Spleen (tissue), 11 donors: ENCODE measurements around the gene PDPR. TPM values are rescaled to one million over a fixed set of nuclear protein-coding genes. Genes with fewer than 3 reads are reported as not detected.
"Not testable (repeated sequence)": the region's sequence is repeated elsewhere in the genome, so short reads cannot be mapped to it uniquely, and the experiment has no call there.

Experiments
- DNase-seq: peaks from one replicate; pipeline ENCODE4 v3.0.0-alpha.2; 2020
- H3K27ac ChIP-seq, 8 donors: fragments of 200-600 bp; sonication (generic) in 7 of 8; 1 replicate in 4 of 8; 2 replicates in 4 of 8; pipeline versions ENCODE4 v1.5.0 to v1.8.0; 2016 to 2021; ENCODE audit warnings: inconsistent platforms in 4 of 8, mild to moderate bottlenecking in 4 of 8, moderate library complexity in 1 of 8
- H3K27me3 ChIP-seq, 7 donors: fragments of 200-600 bp; sonication (generic) in 6 of 7; replicated peaks in 1 of 7; 1 replicate in 4 of 7; 2 replicates in 3 of 7; pipeline versions ENCODE4 v1.5.0 to v1.8.0; 2016 to 2021; ENCODE audit warnings: inconsistent platforms in 3 of 7, mild to moderate bottlenecking in 1 of 7
- H3K36me3 ChIP-seq, 6 donors: fragments of 200-600 bp; sonication (generic) in 5 of 6; 1 replicate in 4 of 6; 2 replicates in 2 of 6; pipeline versions ENCODE4 v1.5.0 to v1.8.0; 2016 to 2021; ENCODE audit warnings: inconsistent platforms in 2 of 6
- H3K4me1 ChIP-seq, 6 donors: fragments of 200-600 bp; sonication (generic) in 5 of 6; 1 replicate in 3 of 6; 2 replicates in 3 of 6; pipeline versions ENCODE4 v1.5.0 to v1.8.0; 2016 to 2021; ENCODE audit warnings: inconsistent platforms in 3 of 6
- H3K4me3 ChIP-seq, 8 donors: fragments of 200-600 bp; sonication (generic) in 7 of 8; 1 replicate in 4 of 8; 2 replicates in 4 of 8; pipeline versions ENCODE4 v1.5.0 to v1.8.0; 2016 to 2021; ENCODE audit warnings: inconsistent platforms in 4 of 8, mild to moderate bottlenecking in 4 of 8, moderate library complexity in 2 of 8
- H3K9me3 ChIP-seq, 8 donors: fragments of 200-600 bp; sonication (generic) in 7 of 8; 1 replicate in 4 of 8; 2 replicates in 4 of 8; pipeline versions ENCODE4 v1.5.0 to v1.8.0; 2016 to 2021; ENCODE audit warnings: inconsistent platforms in 4 of 8
- POLR2AphosphoS5 ChIP-seq, 3 donors: sonication (generic); formaldehyde crosslinking; IDR thresholded peaks; one replicate each; pipeline ENCODE4 v1.5.1; 2017; ENCODE audit warnings: antibody characterized with exemption in 3 of 3
- WGBS, 5 donors: extraction: QIAGEN DNeasy Blood & Tissue Kit in 3 of 5; methylation state at CpG; one replicate each; pipeline versions ENCODE4 v1.1.5 to v1.1.7; 2013 to 2018; 5-methylcytosine and 5-hydroxymethylcytosine counted together
- intact Hi-C: fragments of 100-400 bp; cut with DNase I; formaldehyde crosslinking; loops from one replicate; pipeline ENCODE4 v1.15.0; 2023; ENCODE audit warnings: low total_unique reads
- polyA plus RNA-seq, 3 donors: library from polyadenylated mRNA; stranded (reverse); fragments of 200-250 nt; gene quantifications; one replicate each; pipeline ENCODE4 v1.2.1, GENCODE V29; 2013
- total RNA-seq, 7 donors: library from RNA; depleted of rRNA in 3 of 7; stranded (reverse); fragments of >200 nt in 3 of 7; fragmentation: NEBNext Ultra II Directional in 4 of 7; extraction: Animal tissue kit (Norgen Biotek cat#: 25700) in 4 of 7; gene quantifications; one replicate each; pipeline versions ENCODE4 v1.1.0 to v1.2.1, GENCODE V29; 2016 to 2021
- donor health status: healthy with polysubstance abuse.
- donor health status: DM: no; HTN: no; CAD: no; lungs with moderate emphysema.
- donor health status: DM: no; HTN: no; CAD: no.
- donor health status: Bipolar disorder and iron deficiency.
- donor health status: healthy.
- donor health status: DM: no; HTN: no; CAD: no.
- donor health status: DM: yes; HTN: yes; CAD: no.

The PDPR gene
- total and polyA plus RNA-seq, 10 donors, result 4.6 to 48.4 (median 28.9) TPM

DNA sequence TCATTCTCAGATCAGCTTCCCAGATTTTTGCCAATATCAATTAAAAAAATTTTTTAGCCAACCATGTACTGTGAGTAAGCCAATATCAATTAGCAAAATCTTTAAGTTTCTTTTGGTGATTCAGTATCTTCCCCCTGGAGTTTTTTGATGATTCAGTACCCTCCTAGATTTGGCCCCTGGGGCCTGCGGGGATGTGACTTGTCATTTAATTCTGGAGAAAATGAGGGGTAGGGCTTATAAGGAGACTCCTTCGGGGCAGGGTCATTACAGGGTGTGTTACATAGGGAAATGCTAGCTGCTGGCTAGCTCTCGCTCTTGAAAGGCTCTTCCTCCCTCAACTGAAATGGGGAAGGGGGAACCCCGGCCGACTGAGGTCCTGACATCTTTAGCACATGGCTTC, 76.4 kb downstream of the PDPR start:
- H3K27ac ChIP-seq, H3K4me1 ChIP-seq, H3K4me3 ChIP-seq, H3K36me3 ChIP-seq, DNase-seq, H3K9me3 ChIP-seq, H3K27me3 ChIP-seq, intact Hi-C loops: not testable (repeated sequence)
- whole genome bisulfite sequencing, 5 donors, result no CpG with 5 or more reads among the region's 5 CpGs

DNA sequence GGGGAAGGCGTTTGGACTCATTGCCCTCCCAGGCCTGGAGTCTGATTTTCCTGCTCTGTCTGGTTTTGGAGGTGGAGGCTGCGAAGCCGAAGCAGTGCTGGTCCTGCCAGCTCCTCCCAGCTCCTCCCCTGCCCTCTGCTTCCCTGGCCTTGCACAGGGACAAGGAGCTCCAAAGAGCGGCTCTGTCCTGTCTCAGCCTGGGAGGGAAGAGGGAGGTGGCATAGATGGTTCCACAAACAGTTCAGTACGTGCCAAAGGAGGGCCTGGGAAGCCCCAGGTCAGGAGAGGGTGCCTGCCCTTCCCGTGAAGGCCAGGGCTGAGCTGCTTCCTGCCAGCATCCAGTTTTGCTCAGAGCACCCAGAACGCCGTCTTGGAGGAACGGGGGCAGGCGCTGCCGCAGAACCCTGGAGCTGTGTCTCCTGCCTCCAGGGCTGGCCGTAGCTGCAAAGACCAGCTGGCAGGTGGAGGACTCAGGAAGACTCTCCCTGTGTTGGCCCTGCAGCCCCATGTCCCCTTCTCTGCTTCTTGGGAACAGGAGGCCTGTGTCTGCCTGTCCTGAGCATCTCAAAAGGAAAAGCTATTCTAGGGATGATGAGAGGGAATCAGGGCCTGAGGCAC, 82.7 kb downstream of the PDPR start:
- H3K4me3 ChIP-seq, H3K9me3 ChIP-seq, DNase-seq, H3K27me3 ChIP-seq, intact Hi-C loops, H3K36me3 ChIP-seq, H3K27ac ChIP-seq: not testable (repeated sequence)
- H3K4me1 ChIP-seq, result peaks cover 0 to 25% (median 6%) of the 10 kb centered on the region in 6 donors
- WGBS, 5 donors, result 20 to 85% (median 71%) methylated on average over 1 to 8 of the region's 12 CpGs; no CpG with 5 or more reads in 1 of the 5 donors

DNA sequence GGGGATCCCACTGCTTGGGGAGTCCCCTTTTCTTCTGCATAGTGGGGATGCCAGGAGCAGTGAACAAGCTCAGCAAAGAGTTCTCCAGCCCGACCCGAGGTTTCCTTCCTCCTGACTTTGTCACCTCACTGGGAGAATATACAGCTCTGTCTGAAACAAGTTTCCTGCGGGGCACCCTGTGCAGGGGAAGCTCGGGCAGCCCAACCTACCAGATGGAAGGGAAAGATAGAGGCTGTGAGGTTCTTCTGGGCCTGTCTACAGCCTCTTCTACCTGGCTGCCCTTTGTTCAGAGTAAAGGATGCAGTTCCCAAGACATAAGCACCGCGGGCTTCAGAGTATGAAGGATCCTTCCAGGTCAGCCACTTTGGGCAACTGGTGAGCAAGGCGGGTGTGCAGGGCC, 83.5 kb downstream of the PDPR start:
- H3K9me3 ChIP-seq, H3K4me3 ChIP-seq, H3K27me3 ChIP-seq, H3K36me3 ChIP-seq, intact Hi-C loops: not testable (repeated sequence)
- Histone ChIP-seq H3K4me1 (peaks cover 0 to 25% (median 6%) of the 10 kb centered on the region in 6 donors), H3K27ac (peak overlapping the region in 2 of 8 donors; percentile 25 to 41)
- peak; percentile 41 for DNase-seq
- 18 to 32% (median 27%) methylated on average over 3 to 7 of the region's 7 CpGs for WGBS, 5 donors
- peak in 1 of 3 donors; percentile 38 for TF ChIP-seq POLR2AphosphoS5 (IDR thresholded peaks at IDR 0.05)

DNA sequence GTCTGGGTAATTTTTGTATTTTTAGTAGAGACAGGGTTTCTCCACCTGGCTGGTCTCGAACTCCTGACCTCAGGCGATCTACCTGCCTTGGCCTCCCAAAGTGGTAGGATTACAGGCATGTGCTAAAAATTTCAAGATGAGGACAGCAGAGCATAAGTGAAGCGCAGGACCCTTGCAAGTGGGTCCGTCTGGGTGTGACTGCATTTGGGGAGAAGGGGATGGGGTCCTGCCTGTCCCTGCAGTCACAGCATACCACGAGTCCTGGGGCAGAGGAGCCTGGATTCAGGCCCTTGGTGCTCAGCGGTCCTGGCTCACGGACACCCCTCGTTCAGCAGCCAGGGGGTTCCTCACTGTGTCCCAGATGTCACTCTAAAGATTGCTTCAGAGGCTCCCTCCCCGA, 84.1 kb downstream of the PDPR start:
- Histone ChIP-seq H3K4me1 (peaks cover 0 to 25% (median 6%) of the 10 kb centered on the region in 6 donors), H3K27ac (peak overlapping the region in 4 of 8 donors; percentile 11 to 41 (median 36))
- H3K9me3 ChIP-seq, H3K4me3 ChIP-seq, intact Hi-C loops, H3K36me3 ChIP-seq, H3K27me3 ChIP-seq: not testable (repeated sequence)
- WGBS, 5 donors, result 75 to 100% (median 84%) methylated on average over 3 to 9 of the region's 9 CpGs
- DNase-seq, result peak; percentile 53

DNA sequence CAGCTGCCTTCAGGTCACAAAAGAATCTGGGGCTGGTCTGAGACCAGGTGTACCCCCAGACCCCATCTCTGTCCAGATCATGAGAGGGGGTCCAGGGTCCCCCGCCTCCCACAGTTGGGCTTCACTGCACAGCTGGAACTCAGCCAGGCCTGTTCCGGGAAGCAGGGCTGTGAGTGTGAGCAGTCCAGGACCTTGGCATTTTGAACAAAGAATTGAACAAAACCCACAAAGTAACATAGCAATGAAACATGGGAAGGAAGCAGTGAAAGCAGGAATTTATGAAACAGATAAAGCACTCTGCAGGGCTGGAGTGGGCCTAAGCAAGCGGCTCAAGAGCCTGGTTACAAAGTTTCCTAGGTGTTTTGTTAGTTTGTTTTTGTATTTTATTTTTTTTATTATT, 84.5 kb downstream of the PDPR start:
- H3K4me1 ChIP-seq, result peaks cover 0 to 25% (median 6%) of the 10 kb centered on the region in 6 donors
- intact Hi-C loops, H3K4me3 ChIP-seq, H3K27me3 ChIP-seq, H3K36me3 ChIP-seq, H3K9me3 ChIP-seq: not testable (repeated sequence)
- peak; percentile 62 for DNase-seq
- H3K27ac ChIP-seq, result peak overlapping the region in 5 of 8 donors; percentile 33 to 63 (median 49)
- TF ChIP-seq POLR2AphosphoS5 (IDR thresholded peaks at IDR 0.05), result peak in 1 of 3 donors; percentile 41
- WGBS, 5 donors, result 37 to 57% (median 49%) methylated on average over 3 of the region's 3 CpGs

DNA sequence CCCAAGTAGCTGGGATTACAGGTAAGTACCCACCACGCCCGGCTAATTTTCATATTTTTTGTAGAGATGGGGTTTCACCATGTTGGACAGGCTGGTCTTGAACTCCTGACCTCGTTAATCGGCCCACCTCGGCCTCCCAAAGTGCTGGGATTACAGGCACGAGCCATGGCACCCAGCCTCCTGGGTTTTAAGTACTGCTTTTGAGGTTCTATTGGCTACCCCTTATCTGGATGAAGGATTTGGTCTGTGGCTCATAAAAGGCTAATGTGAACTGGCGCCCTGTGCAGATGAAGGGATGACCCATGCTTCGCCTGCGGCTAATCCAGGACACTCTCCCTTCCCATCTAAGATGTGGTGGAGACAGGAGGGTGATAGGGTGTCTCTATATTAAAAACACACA, 85.0 kb downstream of the PDPR start:
- H3K36me3 ChIP-seq, H3K4me3 ChIP-seq, intact Hi-C loops, H3K9me3 ChIP-seq, H3K27me3 ChIP-seq: not testable (repeated sequence)
- 77 to 91% (median 85%) methylated on average over 9 of the region's 9 CpGs for WGBS, 5 donors
- Histone ChIP-seq H3K4me1 (peaks cover 0 to 25% (median 6%) of the 10 kb centered on the region in 6 donors), H3K27ac (peak overlapping the region in 5 of 8 donors; percentile 33 to 63 (median 49))
- DNase-seq, result peak; percentile 43

DNA sequence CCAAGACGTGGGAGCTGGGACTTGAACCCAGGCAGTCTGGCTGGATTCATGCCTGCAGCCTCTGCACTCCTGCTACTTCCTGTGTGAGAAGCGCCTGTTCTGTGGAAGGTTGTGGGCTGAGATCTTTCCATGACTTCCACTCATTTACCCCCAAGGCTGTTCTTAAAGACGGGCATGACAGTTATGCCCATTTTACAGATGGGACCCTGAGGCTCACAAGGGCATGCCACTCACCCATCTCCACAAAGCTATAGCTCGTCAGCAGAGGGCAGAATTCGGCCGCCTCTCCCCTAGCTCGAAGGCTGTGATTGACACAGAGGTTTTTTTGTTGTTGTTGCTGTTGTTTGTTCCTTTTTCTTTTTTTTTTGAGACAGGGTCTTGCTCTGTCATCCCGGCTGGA, 85.9 kb downstream of the PDPR start:
- intact Hi-C loops, H3K36me3 ChIP-seq, H3K4me3 ChIP-seq, H3K9me3 ChIP-seq, H3K27me3 ChIP-seq, H3K27ac ChIP-seq: not testable (repeated sequence)
- DNase-seq, result peak; percentile 51
- 76 to 84% (median 83%) methylated on average over 7 to 8 of the region's 8 CpGs for WGBS, 5 donors
- peaks cover 0 to 25% (median 6%) of the 10 kb centered on the region in 6 donors for H3K4me1 ChIP-seq

GRCh38 chr16:70203508-70203907, 89.4 kb downstream of the PDPR start:
- H3K4me1 ChIP-seq, H3K4me3 ChIP-seq, intact Hi-C loops, DNase-seq, H3K27me3 ChIP-seq, H3K9me3 ChIP-seq, H3K27ac ChIP-seq: not testable (repeated sequence)
- H3K36me3 ChIP-seq, result peaks cover 0 to 16% (median 0%) of the 10 kb centered on the region in 6 donors
- 80 to 93% (median 86%) methylated on average over 3 to 6 of the region's 7 CpGs for WGBS, 5 donors

GRCh38 chr16:70204010-70204409, 89.9 kb downstream of the PDPR start:
- H3K27ac ChIP-seq, H3K4me3 ChIP-seq, H3K27me3 ChIP-seq, H3K9me3 ChIP-seq, DNase-seq, intact Hi-C loops, H3K4me1 ChIP-seq: not testable (repeated sequence)
- peaks cover 0 to 18% (median 0%) of the 10 kb centered on the region in 6 donors for H3K36me3 ChIP-seq
- 90 to 98% (median 96%) methylated on average over 2 to 18 of the region's 29 CpGs for WGBS, 5 donors

- WGBS, 5 donors, result 89 to 97% (median 95%) methylated on average over 7 to 41 of the region's 46 CpGs
- H3K36me3 ChIP-seq, result peaks cover 0 to 18% (median 0%) of the 10 kb centered on the region in 6 donors
- DNase-seq, intact Hi-C loops, H3K4me3 ChIP-seq, H3K27me3 ChIP-seq, H3K4me1 ChIP-seq, H3K9me3 ChIP-seq, H3K27ac ChIP-seq: not testable (repeated sequence)
Observed at GRCh38 chr16:70204668-70205405, 90.7 kb downstream of the PDPR start.

- H3K9me3 ChIP-seq, H3K27me3 ChIP-seq, H3K4me3 ChIP-seq, DNase-seq, intact Hi-C loops, H3K27ac ChIP-seq, H3K4me1 ChIP-seq: not testable (repeated sequence)
- H3K36me3 ChIP-seq, result peaks cover 0 to 18% (median 0%) of the 10 kb centered on the region in 6 donors
- WGBS, 5 donors, result 95 to 97% (median 96%) methylated on average over 4 to 6 of the region's 6 CpGs
Observed at GRCh38 chr16:70206382-70206781, 92.2 kb downstream of the PDPR start.
